Stimulated activated CD8-positive, alpha-beta memory T cell treated with anti-CD3 and anti-CD28 coated beads, Interleukin-2, amount 100 ng/mL, for 48 hours (primary cell): ENCODE results near the gene TTC9C.
"Not testable (repeated sequence)": the region's sequence is repeated elsewhere in the genome, so short reads cannot be mapped to it uniquely, and the experiment has no call there.

Experiments used
- DNase-seq, 2 donors: peaks; one replicate each; pipeline ENCODE4 v3.0.0-alpha.2; 2020; ENCODE audit warnings: low read depth in 2 of 2

The TTC9C gene

DNA sequence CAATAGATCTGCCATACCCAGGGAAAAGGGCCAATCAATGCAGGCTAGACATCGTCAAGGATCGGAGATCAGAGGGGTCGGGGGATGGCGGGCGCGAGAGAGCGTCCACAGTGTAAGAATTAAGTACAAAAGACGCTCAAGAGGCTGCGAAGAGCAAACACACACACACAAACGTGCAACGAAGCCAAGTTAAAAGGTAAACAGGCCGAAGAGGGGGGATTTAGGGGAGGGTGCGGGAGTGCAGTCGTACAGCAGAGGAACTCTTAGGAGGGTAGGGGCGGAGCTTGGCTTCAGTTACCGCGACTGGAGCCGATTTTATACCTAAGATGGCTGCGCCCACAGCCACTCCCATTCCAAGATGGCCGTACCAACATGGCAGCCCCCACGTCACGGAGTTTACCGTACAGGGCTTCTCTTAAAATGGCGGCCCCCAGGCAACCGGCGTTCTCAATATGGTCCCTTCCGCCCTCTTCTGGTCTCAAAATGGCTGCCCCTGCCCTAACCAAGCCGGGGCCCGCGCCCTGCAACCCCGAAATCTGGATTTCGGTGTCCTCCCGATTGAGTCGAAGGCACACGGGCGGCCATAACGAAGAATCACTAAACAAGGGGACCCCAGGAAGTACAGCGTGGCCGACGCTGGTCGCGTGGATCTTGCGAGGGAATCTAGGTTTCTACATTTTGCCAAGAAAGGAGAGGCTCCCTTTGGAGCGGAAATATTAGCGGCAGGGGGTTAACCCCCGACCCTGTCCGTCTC is 18.9 kb upstream of the TTC9C start:
- peak; percentile 86 to 91 for DNase-seq

DNA sequence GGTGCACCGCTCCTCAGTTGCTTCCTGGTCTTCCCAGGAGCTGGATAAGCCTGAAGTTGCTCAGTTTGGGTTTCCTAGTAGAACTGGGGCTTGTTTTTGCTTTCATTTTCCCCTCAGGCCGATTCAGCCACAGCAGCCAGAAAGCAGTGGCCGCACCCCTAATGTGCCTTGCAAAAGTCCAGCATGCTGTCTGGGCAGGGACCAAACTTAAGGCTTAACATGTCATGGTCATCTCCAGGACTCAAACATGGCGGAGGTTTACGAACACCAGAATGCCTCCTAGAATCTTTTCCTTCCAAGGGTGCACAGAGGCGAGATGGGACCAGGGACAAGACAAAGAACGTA is 18.3 kb upstream of the TTC9C start:
- no peak for DNase-seq

DNA sequence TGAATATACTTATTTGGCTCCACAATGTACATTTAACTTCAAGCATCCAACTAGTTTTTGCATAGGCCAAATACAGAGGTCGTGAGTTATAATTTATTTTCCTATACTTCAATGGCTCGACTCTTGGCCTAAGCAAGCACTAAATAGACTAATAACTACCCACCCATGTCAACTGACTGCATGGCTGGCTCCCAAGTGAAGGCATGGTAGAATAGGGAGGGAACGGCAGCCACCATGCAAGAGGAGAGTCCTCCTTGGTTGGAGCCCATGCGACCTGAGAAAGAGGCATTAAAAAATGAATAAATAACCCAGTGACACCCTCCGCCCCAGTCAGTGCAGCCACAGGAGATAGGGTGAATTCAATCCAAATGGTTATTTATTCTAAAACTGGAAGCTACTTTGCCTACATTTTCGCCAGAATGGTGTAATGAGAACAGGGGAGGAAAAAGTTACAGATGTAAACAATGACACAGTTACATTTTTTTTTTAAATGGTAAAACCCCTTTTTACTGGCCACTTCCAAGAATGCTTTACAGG is 15.9 kb upstream of the TTC9C start:
- DNase-seq = no peak

DNA sequence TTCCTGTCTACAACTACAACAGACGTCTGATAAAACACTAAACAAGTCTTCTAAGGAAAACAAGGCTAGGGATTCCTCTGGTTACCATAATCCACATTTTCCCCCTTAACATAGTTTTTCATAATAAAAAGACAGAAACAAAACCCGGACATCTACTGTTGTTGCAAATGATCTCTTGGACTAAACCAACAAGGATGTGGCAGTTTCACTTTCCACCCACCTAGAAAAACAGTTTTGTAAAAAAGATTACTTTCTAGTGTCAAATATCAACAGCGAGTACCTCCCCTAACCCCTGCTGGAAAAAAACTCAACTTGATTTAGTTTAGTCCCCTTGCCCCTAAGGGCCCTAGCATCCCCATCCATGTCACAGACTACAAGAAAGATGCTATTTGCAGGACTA is 15.4 kb upstream of the TTC9C start:
- no peak for DNase-seq

DNA sequence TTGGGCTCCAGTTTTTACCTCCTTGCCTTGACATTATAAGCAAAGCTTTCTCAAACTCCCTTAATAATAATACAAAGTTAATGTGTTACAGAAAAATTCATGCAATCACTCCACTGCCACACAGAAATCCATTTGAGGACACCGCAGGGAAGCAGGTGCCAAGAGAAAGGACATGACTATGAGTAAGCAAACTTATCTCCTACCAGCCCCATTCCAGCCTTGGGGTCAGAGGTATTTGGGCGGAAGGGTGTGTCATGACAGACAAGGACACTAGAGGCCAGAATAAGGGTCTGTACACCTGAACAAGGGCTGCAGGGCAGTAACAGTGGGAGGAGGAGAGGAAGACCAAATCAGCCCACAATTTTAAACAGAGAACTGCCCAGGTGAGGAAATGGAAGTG is 14.9 kb upstream of the TTC9C start:
- no peak for DNase-seq

DNA sequence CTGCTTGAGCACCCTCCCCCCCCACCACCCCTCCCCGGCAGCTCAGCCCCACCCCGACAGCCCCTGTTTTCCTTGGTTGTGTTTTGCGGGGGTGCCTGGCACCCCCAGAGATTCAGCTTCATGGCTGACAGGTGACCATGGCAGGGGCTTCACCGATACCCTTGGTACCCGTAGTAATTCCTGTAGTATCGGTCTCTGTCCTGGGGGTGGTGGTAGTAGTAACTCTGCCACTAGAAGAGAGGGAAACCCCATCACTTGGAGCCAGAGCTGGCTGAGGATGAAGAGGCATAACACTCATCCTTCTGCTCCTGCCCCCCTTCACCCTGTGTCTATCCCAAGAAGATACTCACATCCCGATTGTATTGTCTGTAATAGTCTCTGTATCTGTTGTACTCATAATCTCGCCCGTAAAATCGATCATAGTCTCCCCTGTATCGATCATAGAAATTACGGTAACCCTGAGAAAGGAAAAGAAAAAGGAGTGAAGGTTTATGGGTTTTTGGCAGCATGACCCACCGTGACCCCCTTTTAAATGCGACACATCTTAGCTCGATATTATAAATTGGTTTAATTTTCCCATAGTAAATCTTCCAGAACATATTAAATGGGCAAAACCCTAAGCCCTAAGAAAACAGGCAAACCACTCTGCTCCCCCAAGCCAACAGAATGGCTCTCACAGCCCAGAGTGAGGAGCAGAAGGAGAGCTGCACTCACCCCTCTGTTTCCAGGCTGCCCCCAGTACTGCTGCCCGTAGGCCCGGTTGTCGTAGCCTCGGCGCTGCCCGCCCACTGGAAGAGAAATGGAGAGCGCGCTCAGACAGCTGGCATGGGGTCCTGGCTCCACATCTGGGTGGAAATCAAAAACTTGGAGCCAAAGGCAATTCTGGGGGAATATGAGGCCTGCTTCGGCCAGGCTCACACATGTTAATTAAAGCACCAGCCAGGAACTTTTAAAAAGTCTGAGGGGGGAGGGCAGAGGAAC is 12.8 kb upstream of the TTC9C start:
- no peak for DNase-seq

DNA sequence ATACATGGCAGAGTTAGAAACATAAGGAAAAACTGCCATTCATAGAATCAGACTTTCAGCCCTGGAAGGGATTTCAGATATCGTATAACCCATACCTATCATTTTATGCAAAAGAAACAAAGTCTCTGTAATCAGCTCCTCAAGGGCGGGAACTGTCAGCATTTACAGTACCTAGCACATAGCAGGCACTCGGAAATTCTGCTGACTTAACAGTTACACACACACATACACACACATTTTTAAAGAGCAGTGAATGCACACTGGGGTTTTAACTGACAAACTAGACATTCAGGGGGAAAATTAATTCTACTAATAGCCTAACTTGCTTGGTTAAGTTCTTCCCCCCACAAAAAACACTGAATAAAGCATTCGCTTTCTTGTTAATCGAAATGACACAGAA is 12.1 kb upstream of the TTC9C start:
- DNase-seq = no peak

DNA sequence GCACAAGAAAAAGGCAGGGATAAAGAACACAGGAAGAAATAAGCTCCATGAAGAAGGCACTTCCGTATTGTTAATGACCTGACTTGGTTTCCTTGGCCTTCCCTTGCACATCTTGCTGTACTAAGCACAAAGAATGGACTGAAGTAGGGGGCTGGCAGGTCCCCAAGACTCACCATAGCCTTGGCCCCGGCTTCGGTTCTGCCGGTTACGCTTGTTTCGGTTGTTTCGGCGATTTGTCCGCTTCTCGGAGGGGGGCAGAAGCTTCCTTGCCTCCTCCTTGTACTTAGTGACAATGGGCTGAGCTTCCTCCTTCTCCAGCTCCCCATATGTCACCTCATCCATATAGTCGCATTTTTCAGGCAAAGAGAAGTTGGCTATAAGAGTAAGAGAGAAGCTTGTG is 11.5 kb upstream of the TTC9C start:
- DNase-seq = no peak

DNA sequence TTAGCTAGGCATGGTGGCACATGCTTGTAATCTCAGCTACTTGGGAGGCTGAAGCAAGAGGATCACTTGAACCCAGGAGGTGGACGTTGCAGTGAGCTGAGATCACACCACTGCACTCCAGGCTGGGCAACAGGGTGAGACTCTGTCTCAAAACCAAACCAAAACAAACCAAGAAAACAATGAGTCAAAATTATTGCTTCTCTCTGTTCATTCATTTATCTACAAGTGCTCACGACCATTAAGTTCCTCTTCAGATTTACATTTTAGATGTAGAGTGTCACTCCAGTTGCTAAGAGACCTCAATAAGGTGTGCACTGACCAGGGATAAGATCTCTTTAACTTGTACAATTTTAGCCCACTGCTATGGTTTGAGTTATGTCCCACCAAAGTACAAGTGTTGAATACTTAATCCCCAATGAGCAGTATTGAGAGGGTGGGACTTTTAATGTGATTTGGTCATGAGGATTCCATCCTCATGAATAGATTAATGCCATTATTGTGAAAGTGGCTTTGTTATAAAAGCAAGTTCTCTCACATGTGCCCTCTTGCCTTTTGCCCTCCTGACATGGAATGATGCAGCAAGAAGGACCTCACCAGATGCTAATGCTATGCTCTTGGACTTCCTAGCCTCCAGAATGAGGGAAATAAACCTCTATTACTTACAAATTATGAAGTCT is 8.8 kb upstream of the TTC9C start:
- DNase-seq = no peak

DNA sequence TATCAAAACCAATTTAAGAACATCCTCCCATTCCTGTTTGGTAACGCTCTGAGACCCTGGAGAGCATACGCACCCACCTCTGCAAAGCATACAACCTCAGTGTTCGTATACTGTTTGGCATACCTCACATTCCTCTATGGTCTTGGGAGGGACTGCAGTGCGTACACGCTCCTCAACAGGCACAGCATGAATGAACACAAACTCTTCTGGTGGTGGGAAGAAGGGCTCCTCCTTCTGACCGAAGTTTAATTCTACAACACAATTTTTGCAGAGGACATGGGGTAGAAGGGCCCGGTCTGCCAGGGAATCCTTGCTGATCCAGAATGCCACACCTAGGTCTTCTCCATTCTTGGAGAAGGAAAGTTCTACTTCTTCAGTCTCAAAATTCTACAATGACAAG is 6.3 kb upstream of the TTC9C start:
- no peak for DNase-seq

DNA sequence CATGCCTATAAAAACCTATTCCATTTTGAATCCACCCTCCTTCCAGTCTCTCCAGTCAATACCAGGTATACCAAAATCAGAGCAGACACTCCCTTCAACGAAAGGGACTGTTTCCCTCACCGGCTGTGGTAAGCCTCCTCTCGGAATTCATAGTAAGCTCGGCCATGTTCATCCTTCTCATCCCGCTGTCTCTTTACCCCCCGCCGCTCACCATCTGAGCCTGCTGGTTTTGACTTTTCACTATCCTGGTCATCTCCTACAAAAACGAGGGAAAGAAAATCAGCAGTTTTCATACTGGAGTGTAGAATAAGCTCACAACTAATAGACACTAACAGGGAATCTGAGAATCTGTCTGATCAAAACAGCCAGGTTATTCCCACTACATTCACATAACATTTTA is 4.1 kb upstream of the TTC9C start:
- no peak for DNase-seq

DNA sequence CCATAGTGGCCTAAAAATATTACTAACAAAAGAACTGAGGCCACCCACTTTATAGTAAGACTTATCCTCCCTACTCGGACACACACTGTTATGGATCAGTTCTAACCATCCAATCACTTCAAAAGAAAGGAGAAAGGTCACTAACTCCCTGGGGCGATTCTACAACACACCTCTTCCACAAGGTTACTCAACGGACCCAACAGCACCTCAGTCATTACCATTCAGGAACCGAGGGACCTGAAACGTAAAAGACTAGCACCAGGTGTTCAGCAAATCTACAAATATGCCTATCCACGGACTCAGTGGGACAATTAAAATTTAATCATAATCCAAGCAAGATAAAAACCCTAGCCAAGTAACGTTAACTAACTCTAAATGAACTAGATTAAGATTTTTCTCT is 2.6 kb upstream of the TTC9C start:
- no peak for DNase-seq

DNA sequence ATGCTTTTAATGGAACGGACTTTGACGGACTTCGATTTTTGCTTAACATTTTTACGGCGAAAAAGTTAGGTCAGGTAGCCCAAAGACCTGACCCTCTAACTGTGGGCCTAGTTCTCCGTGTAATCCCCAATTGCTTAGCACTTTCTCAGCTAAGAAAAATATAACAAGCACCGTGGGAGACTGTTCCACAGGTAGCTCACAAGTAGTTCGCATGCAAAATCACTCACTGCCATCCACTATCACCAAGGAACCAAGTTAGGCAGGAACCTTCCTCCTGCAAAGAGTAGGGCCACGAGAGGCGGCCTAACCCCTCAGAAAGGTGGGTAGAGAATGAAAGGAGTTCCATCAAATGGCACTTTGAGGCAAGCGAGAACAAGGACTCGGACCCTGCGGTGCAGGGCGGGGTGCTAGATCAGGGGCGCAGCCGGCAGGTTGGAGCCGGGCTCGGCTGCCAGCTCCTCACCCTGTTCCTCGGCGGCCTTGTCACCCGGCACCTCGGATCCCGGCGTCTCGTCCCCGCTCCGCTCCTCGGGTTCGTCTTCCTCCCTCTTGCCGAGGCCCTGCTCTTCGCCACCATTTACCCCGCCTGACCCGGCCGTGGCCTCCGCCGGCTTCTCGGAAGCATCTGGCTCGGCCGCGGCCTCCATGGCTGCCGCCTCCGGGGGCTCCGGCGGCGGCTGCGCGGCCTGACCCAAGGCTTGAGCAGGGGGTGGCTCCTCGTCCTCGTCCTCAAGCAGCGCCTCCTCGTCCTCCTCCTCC is 2.0 kb upstream of the TTC9C start:
- no peak for DNase-seq

DNA sequence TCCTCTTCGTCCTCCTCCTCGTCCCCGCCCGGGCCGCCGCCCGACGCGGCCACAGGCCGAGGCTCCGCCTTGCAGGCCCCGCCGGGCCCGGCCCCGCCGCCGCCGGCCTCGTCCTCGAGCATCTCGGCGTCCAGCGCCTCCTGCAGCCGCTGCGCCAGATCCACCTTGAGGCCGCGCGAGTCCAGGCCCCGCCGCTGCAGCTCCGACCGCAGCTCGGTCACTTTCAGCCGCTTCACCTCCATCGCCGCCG is 1.4 kb upstream of the TTC9C start:
- peak in 1 of 2 donors; percentile 24 for DNase-seq

DNA sequence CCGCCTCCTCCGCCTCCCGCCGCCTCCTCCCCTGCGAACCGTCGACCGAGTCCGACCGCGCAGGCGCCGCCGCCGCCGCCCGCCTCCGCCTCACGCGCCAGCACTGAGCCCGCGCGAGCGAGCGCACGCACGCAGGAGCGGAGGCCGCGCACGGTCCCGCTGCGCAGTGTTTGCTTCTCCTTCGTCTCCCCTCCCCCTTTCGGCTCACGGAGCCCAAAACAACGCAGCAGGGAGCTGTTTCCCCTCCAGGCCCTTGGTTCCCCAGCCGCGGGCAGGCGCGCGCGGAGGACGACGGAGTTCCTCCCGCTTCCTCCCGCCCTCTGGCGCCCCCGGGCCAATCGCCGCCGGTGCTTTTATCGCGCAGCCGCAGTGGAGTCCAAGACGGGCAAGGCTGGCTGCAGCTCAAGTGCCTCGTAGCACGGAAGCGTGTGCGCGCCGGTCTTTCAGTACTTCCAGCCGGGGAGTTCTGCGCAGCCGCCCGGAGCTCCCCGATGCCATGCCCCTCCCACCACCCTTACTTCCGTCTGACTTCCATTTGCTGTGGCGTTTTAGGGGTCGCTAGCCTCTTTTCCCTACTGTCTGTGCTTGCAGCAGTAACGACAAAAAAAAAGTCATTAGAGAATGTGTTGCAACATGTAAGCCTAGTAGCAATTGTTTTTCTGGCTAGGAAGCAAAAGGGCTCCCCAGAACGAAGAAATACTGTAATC is 968 bp upstream of the TTC9C start, which contains the start of gene HNRNPUL2:
Gene HNRNPUL2, minus strand, starts transcription at position 293 of the 707 bp plus-strand sequence. CDS start 301 bp downstream, outside the sequence.
- DNase-seq = peak; percentile 96 to 99

DNA sequence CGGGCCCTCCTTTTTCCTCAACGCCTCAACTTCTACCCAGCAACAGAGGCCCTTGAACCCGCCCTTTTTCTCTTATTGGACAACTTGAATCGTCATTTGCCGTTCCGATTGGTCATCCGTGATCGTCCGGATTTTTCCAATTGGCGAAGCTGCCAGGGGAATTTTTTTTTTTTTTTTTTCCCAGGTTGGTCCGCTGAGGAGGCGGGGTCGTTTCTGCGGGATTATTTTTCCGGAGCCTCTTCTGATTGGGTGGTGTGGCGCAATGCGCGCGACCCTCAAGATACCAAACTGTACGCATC is 465 bp upstream of the TTC9C start:
- peak; percentile 60 to 73 for DNase-seq

DNA sequence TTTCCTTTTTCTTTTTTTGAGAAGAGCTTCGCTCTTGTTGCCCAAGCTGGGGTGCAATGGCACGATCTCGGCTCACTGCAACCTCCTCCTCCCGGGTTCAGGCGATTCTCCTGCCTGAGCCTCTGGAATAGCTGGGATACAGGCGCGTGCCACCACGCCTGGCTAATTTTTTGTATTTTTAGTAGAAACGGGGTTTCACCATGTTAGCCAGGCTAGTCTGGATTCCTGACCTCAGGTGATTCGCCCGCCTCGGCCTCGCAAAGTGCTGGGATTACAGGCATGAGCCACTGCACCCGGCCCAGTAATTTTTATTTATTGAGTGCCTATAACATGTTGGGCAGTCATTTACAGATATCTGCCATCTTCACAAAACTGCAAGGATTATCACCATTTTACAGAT is 1.8 kb downstream of the TTC9C start:
- DNase-seq = not testable (repeated sequence)

DNA sequence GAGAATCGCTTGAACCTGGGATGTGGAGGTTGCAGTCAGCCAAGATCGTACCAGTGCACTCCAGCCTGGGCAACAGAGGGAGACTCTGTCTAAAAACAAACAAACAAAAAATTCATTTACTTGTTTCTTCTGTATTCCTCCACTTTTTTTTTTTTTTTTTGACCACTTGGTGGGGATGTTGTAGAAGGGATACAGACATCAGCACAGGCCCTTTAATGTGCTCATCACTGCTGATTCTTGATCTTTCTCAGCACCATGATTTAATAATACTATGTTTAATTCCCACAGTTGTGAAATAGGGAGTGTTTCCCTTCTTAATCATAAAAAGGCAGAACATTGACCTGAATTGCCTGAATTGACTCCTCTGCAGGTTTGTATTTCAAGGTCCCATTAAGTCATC is 4.5 kb downstream of the TTC9C start:
- no peak for DNase-seq

DNA sequence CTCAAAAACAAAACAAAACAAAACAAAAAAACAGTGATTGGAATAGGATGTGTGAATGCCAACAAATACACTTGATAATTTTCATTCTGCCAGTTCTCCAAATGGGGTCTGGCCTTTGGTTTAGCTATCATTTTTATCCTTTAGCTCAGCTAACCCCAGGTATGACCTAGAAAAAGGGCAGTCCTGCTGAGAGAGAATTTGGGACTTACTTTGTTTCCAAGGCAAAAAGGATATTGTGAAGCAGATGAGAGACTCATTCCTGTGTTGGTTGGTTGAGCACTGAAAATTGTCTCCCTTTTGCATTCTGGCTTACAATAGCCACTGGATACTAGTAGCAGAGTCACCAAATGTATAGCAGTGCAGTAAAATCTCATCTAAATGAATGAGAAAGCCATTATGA is 8.9 kb downstream of the TTC9C start:
- no peak for DNase-seq

DNA sequence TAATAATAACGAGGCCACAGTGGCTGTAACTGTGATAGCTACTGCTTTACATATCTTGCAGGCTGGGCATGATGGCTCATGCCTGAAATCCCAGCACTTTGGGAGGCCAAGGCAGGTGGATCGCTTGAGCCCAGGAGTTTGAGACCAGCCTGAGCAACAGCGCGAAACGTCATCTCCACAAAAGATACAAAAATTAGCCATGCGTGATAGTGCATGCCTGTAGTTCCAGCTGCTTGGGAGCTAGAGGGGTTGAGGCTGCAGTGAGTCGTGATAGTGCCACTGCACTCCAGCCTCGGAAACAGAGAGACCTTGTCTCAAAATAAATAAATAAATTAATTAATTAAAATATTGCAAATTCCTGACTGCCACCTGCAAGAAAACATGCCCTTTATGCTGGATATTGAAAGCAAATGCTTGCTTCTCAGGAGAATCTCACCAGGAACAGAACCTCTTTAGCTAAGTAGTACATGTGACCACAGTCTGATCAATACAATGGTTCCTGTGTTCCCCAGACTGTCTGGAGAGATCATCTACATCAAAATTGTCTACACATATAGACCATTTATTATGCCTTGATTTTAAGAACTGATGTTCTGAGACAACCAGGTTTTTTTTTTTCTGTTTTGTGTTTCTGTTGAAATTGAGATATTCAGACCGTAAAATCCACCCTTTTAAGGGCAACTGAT is 19.3 kb downstream of the TTC9C start:
- DNase-seq = no peak

DNA sequence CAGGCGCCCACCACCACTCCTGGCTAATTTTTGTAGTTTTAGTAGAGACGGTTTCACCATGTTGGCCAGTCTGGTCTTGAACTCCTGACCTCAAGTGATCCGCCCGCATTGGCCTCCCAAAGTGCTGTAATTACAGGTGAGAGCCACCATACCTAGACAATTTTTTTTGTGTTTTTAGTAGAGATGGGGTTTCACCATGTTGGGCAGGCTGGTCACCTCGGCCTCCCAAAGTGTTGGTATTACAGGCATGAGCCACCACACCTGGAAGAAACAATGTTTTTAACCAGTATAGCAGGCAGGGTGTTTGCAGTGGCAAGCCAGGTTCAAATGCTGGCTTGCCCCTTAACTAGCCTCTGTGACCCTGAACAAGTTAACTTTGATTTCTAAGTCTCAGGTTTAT is 21.6 kb downstream of the TTC9C start:
- not testable (repeated sequence) for DNase-seq
